GM21717 (cell line): ENCODE data around the gene CRKL.
"Not testable (repeated sequence)": the region's sequence is repeated elsewhere in the genome, so short reads cannot be mapped to it uniquely, and the experiment has no call there.

Experiments used
- ATAC-seq: cut with Tn5 transposase; IDR thresholded peaks from one replicate; pipeline ENCODE4 v1.9.1; 2021; ENCODE audit warnings: mild to moderate bottlenecking, moderate library complexity; ENCODE audit not compliant: unreplicated experiment

The CRKL gene

DNA sequence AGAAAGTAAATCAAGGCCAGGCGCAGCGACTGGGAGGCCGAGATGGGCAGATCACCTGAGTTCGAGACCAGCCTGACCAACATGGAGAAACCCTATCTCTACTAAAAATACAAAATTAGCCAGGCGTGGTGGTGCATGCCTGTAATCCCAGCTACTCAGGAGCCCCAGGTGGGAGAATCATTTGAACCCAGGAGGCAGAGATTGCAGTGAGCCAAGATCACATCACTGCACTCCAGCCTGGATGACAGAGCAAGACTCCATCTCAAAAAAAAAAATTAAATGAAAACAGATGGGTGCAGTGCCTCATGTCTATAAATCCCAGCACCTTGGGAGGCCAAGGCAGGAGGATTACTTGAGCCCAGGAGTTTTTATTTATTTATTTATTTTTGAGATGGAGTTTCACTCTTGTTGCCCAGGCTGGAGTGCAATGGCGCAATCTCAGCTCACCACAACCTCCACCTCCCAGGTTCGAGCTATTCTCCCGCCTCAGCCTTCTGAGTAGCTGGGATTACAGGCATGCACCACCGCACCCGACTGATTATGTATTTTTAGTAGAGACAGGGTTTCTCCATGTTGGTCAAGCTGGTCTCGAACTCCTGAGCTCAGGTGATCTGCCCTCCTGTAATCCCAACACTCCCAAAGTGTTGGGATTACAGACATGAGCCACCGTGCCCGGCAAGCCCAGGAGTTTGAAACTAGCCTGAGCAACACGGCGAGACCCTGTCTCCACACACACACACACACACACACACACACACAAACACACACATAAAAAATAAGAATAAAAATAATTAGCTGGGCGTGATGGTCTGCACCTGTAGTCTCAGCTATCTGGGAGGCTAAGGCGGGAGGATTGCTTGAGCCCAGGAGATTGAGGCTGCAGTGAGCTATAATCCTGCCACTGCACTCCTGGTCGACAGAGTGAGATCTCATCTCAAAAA is 15.8 kb upstream of the CRKL start:
- ATAC-seq = not testable (repeated sequence)

GRCh38 chr22:20903093-20903492 is 14.1 kb upstream of the CRKL start:
- ATAC-seq = no peak

- no peak for ATAC-seq
Measured at GRCh38 chr22:20904008-20904979, 12.9 kb upstream of the CRKL start.

GRCh38 chr22:20904980-20905355 is 12.2 kb upstream of the CRKL start:
- ATAC-seq = no peak

DNA sequence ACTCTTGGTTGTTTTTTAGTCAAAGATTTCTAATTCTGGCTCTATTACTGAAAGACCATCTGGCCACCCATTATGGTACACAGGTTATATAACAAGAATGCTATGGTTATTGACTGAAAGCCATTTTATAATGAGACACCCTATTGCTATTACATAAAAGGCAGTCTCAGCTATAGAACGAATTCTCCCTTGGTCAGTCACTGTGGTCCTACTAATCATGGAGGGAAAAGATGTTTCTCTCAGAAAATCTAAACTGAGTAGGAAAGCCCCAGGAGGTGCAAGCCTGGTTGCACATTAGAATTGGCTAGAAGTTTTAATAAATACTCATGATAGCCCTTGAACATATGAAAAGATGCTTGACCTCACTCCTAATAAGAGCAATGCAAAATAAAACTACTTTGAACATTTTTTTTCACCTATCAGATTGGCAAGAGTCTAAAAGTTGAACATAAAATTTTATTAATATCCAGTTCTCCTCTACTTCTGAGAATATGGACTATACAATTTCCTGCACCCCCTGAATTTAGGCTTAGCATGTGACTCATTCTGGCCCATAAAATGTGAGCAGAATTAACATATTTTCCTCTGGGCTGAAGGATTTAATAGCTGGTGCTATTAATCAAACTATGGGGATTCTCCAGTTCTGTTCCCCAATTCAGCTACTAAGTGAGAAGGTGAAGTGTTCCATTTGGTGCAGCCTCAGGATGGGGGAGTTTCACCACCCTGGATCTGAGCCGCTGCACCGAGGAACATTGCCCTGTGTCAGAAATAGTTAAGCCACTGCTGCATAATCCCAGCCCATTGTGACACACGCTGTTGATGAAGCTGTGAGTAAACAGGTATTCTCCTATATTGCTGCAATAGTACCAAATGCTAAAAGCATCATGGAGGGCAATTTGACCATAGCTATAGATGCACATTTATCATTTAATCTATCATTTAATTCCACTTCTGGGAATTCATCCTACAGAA is 11.5 kb upstream of the CRKL start:
- ATAC-seq = no peak

DNA sequence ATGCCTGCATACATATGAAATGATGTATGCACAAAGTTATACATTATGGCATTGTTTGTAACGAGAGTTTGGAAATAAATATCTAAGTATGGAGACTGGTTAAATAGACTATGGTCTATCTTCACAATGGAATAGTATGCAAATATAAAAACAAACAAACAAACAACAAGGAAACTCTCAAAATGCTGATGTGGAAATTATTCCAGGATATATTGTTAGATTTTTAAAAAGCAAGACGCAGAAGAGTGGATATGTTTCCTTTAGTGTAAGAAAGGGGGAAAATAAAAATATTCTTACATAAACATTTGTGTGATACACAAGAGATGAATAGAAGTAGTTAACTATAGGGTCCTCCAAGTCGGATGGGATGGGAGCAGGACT is 10.8 kb upstream of the CRKL start:
- ATAC-seq = no peak

- ATAC-seq = not testable (repeated sequence)
Measured at GRCh38 chr22:20908717-20909116, 8.5 kb upstream of the CRKL start.

DNA sequence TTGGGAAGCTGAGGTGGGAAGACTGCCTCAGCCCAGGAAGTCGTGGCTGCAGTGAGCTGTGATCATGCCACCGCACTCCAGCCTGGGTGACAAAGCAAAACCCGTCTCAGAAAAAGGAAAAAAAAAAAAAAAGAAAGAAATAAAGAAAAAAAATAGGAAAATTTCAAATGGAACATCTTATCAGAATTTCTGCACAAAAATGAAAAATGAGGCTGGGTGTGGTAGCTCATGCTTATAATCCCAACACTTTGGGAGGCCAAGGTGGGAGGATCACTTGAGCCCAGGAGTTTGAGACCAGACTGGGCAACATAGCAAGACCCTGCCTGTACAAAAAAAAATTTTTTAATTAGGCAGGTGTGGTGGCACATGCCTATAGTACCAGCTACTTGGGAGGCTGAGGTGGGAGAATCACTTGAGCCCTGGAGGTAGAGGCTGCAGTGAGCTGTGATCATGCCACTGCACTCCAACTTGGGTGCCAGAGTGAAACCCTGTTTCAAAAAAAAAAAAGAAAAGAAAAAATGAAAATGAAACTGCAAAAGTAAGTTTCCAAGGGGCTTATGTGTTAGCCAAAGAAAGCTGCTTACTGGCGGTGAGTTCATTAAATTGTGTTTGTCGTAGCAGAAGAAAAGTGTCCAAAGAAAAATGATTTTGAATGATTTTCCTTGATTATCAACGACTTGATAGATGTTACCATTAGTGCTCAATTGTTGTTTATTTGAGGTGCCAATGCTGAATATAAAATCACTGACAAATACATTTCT is 7.5 kb upstream of the CRKL start:
- ATAC-seq = no peak

DNA sequence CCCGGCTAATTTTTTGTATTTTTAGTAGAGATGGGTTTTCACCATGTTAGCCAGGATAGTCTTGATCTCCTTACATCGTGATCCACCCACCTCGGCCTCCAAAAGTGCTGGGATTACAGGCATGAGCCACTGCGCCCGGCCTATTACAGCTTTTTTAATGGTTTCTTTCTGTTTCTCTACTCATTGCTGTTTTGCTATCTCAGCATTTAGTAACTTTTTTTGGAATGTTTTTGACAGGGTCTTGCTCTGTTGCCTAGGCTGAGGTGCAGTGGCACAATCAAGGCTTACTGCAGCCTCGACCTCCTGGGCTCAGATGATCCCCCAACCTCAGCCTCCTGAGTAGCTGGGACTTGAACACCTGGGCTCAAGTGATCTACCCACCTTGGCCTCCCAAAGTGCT is 4.7 kb upstream of the CRKL start:
- ATAC-seq = no peak

DNA sequence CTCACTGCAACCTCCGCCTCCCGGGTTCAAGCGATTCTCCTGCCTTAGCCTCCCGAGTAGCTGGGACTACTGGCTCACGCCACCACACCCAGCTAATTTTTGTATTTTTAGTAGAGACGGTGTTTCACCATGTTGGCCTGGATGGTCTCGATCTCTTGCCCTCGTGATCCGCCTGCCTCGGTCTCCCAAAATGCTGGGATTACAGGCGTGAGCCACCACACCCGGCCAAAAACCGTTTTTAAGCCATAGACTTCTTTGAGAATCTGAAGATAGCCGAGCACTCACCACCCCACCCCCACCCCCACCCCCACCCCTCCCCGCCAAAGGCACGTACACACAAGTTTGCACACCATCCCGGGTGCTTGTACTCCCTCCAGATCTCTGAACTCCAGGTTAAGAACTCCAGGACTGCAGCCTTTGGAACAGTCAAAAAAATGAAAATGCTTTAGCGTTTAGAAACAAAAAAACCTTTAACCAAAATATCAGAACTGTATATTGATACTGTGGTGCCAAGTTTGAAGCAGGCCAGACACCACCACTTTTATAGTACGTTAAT is 1.5 kb downstream of the CRKL start:
- ATAC-seq = no peak

DNA sequence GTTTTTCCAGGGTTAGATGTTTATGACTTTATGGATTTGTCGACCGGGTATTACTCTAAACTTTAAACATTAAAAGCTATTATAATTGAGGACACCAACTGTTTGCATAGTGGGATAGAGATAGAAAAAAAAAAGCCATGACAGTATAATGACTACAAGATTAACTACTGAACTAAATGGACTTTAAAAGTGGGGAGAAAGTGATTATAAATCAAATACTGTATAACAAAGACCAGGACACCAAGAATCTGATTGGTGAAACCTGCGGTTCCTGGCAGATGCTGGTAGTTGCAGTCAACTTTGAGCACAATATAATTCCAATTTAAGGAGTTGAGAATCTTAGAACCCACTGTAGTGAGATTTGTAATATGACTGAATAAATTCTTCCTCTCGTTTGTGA is 2.5 kb downstream of the CRKL start:
- no peak for ATAC-seq

GRCh38 chr22:20920881-20921203 is 3.6 kb downstream of the CRKL start:
- no peak for ATAC-seq

- no peak for ATAC-seq
Measured at GRCh38 chr22:20922141-20922751, 5.0 kb downstream of the CRKL start.

GRCh38 chr22:20926243-20926642 is 9.0 kb downstream of the CRKL start:
- ATAC-seq = no peak

GRCh38 chr22:20927940-20928572 is 10.8 kb downstream of the CRKL start:
- ATAC-seq = no peak

DNA sequence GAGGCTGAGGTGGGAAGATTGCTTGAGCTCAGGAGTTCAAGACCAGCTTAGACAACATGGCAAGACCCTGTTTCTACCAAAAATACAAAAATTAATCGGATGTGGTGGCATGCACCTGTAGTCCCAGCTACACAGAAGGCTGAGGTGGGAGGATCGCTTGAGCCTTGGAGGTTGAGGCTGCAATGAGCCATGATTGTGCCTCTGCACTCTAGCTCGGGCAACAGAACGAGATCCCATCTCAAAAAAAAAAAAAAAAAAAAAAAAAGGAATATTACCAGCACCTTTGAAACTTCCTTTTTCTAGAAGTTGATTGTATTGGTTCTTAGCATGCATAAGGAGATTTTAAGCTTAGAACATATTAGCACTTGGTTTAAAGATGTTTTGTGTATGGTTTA is 11.4 kb downstream of the CRKL start:
- no peak for ATAC-seq

GRCh38 chr22:20930004-20930403 is 12.8 kb downstream of the CRKL start:
- ATAC-seq = no peak

DNA sequence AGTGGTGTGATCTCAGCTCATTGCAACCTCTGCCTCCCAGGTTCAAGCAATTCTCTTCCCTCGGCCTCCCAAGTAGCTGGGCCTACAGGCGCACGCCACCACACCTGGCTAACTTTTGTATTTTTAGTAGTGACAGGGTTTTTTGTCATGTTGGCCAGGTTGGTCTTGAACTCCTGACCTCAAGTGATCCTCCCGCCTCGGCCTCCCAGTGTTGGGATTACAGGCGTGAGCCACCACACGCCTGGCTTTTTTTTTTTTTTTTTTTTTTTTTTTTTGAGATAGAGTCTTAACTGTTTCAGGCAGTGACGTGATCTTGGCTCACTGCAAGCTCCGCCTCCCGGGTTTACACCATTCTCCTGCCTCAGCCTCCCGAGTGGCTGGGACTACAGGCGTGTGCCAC is 13.2 kb downstream of the CRKL start:
- not testable (repeated sequence) for ATAC-seq
